Type B pancreatic cell (in vitro differentiated cells): ENCODE results near the gene IMMT. TPM values are rescaled to one million over a fixed set of nuclear protein-coding genes. Genes with fewer than 3 reads are reported as not detected.

ENCODE experiments used
- DNase-seq: peaks from one replicate; pipeline ENCODE4 v3.0.0; 2021; ENCODE audit warnings: mixed read lengths; ENCODE audit not compliant: unreplicated experiment; ENCODE audit errors: extremely low spot score
- H3K27ac Mint-ChIP-seq: 2 replicates; pipeline ENCODE4 v1.8.0; 2021; ENCODE audit warnings: mild to moderate bottlenecking, mixed read lengths
- H3K27me3 Mint-ChIP-seq: 2 replicates; pipeline ENCODE4 v1.8.0; 2021; ENCODE audit warnings: mixed read lengths
- H3K36me3 Mint-ChIP-seq: 2 replicates; pipeline ENCODE4 v1.8.0; 2021; ENCODE audit warnings: mixed read lengths
- H3K4me1 Mint-ChIP-seq: one replicate; pipeline ENCODE4 v1.8.0; 2021; ENCODE audit warnings: mixed read lengths; ENCODE audit not compliant: unreplicated experiment
- H3K4me3 Mint-ChIP-seq: 2 replicates; pipeline ENCODE4 v1.8.0; 2021; ENCODE audit warnings: mild to moderate bottlenecking, mixed read lengths
- H3K9me3 Mint-ChIP-seq: 2 replicates; pipeline ENCODE4 v1.8.0; 2021; ENCODE audit warnings: mixed read lengths
- total RNA-seq: library from RNA; stranded (reverse); gene quantifications from 2 replicates; pipeline ENCODE4 v1.2.1, GENCODE V29; 2021; ENCODE audit warnings: low replicate concordance
- TF ChIP-seq, protein P1 (sequence below): fragments of 200-600 bp; sonication (generic); conservative IDR thresholded peaks from 2 replicates; pipeline ENCODE4 v1.5.0; 2021; ENCODE audit warnings: antibody characterized with exemption, mild to moderate bottlenecking

IMMT gene
- total RNA-seq, 1 donor from 2014 or later, result 108 TPM

DNA sequence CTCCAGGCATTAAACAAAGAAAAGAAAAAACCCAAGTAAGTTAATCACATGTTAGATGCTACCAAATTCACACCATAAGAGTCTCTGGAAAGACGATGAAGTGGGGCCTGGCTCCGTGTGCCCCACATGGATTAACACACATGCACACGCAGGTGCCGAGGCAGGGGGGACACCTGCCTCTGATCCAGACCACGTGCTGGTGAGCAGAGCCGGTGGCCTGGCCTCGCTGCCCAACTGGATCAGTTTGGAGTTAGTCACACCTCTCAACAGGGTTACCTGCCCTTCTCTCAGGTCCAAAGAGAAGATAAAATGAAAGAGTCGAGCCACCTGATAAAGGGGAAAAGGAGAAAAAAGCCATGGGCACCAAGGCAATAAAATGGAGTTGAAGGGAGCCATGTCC, 44.5 kb upstream of the IMMT start:
- no peak overlapping the region for H3K4me3 Mint-ChIP-seq
- no peaks in the 10 kb centered on the region for H3K9me3 Mint-ChIP-seq
- TF ChIP-seq, protein P1, sequence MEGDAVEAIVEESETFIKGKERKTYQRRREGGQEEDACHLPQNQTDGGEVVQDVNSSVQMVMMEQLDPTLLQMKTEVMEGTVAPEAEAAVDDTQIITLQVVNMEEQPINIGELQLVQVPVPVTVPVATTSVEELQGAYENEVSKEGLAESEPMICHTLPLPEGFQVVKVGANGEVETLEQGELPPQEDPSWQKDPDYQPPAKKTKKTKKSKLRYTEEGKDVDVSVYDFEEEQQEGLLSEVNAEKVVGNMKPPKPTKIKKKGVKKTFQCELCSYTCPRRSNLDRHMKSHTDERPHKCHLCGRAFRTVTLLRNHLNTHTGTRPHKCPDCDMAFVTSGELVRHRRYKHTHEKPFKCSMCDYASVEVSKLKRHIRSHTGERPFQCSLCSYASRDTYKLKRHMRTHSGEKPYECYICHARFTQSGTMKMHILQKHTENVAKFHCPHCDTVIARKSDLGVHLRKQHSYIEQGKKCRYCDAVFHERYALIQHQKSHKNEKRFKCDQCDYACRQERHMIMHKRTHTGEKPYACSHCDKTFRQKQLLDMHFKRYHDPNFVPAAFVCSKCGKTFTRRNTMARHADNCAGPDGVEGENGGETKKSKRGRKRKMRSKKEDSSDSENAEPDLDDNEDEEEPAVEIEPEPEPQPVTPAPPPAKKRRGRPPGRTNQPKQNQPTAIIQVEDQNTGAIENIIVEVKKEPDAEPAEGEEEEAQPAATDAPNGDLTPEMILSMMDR, result no peak
- no peaks in the 10 kb centered on the region for H3K27me3 Mint-ChIP-seq
- H3K4me1 Mint-ChIP-seq, result peaks cover 12% of the 10 kb centered on the region
- no peak overlapping the region for H3K27ac Mint-ChIP-seq
- H3K36me3 Mint-ChIP-seq, result peaks cover 6% of the 10 kb centered on the region
- DNase-seq, result no peak

DNA sequence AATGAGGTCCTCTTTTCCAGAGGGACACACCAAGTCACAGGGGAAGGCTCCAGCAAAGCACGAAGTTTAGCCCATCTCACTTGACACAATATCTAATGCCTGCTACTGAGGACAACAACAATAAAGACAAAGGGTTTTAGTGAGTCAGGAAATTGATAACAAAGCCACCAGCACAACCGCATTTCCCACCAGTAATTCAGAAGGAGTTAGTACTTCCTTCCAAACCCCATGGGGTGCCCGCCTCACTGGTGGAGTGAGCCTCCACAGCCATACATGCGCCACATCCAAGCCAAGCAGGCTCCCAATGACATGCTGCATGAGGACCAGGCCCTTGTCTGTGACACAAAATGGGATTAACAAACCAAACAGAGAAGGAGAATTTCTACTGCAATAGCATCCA, 44.1 kb upstream of the IMMT start:
- Mint-ChIP-seq H3K9me3 (no peaks in the 10 kb centered on the region), H3K27me3 (no peaks in the 10 kb centered on the region), H3K4me3 (no peak overlapping the region), H3K27ac (no peak overlapping the region), H3K36me3 (peaks cover 4% of the 10 kb centered on the region), H3K4me1 (peaks cover 9% of the 10 kb centered on the region)
- TF ChIP-seq, protein P1, result no peak
- no peak for DNase-seq

DNA sequence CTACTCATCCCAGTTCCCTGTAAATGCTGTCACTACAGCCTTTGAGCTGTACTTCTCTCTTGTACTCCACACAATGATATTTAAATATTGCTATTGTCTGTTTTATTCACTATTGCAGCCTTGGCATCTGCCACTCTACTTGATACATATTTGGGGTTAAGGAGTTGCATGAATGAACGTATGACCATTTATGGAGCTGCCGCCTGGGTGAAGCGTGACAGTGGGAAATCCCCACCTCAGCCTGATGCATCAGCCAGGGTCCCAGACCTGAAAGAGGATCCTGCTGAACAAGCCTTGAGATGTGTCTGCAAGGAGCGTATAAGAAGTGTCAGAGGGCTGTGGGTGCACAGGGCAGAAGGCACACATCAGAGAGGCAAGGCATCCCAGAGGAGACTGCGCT, 43.1 kb upstream of the IMMT start:
- no peak overlapping the region for H3K27ac Mint-ChIP-seq

DNA sequence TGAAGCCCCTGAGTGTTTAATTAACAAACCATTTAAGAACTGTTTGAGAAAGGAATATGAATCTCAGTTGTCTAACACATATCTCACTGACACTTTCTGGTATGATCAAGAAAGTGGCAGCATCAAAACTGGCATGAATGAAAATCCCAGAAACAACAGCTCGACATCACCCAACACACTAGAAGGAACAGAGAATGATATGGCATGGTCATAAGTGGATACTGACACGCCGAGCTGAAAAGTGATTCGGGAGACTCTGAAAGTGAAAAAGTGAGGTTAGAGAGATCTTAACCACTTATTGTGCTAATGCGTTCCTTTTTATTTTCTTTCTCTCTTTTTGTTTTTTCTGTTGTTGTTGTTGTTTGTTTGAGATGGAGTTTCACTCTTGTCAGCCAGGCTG, 41.9 kb upstream of the IMMT start:
- H3K4me3 Mint-ChIP-seq, result no peak overlapping the region
- TF ChIP-seq, protein P1, result no peak
- no peaks in the 10 kb centered on the region for H3K36me3 Mint-ChIP-seq
- DNase-seq, result no peak
- no peaks in the 10 kb centered on the region for H3K9me3 Mint-ChIP-seq
- no peak overlapping the region for H3K27ac Mint-ChIP-seq
- peaks cover 11% of the 10 kb centered on the region for H3K4me1 Mint-ChIP-seq
- H3K27me3 Mint-ChIP-seq, result no peaks in the 10 kb centered on the region

More for the DNA sequence above, 43.1 kb upstream of the IMMT start:
- H3K27me3 Mint-ChIP-seq, result no peaks in the 10 kb centered on the region
- peaks cover 6% of the 10 kb centered on the region for H3K4me1 Mint-ChIP-seq
- no peak overlapping the region for H3K4me3 Mint-ChIP-seq
- DNase-seq, result no peak
- H3K36me3 Mint-ChIP-seq, result no peaks in the 10 kb centered on the region
- TF ChIP-seq, protein P1, result no peak
- H3K9me3 Mint-ChIP-seq, result no peaks in the 10 kb centered on the region

DNA sequence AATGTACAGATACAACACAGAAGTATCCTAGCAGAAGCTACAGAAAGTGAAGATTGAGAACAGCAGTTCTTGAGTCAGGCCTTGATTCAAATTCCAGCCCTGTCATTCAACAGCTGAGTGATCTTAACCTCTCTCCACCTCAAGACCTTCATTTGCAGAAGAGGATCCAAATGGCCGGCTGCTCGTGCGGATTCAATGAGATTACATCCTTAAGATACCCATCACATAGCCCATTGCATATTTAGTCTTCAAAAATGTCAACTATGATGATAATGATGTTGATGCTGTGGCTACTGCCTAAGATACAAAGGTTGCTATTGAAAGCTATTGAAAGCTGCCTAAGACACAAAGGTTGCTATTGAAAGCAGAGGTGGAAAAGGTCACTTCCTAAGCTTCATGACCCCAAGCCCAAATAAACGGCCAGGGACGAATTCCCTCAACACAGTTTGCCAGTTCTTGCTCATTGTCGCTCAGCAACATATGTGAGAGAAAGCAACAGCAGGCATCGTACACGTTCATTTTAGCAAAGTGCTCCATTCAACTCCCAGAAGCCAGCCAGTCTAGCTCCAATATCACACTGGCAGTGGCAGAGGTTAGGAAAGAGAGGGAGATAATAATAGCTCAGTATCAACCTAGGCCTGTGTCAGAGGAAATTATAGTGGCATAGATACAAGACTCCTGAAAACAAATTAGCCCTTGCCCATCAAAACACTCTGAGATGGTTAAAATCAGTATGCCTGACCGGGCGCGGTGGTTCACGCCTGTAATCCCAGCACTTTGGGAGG, 40.1 kb upstream of the IMMT start:
- no peak overlapping the region for H3K27ac Mint-ChIP-seq
- no peak for DNase-seq
- TF ChIP-seq, protein P1, result no peak
- H3K27me3 Mint-ChIP-seq, result no peaks in the 10 kb centered on the region
- no peaks in the 10 kb centered on the region for H3K9me3 Mint-ChIP-seq
- H3K4me3 Mint-ChIP-seq, result no peak overlapping the region
- H3K4me1 Mint-ChIP-seq, result peaks cover 15% of the 10 kb centered on the region
- no peaks in the 10 kb centered on the region for H3K36me3 Mint-ChIP-seq
